ENCODE data around the gene RPL38.

The RPL38 gene

DNA sequence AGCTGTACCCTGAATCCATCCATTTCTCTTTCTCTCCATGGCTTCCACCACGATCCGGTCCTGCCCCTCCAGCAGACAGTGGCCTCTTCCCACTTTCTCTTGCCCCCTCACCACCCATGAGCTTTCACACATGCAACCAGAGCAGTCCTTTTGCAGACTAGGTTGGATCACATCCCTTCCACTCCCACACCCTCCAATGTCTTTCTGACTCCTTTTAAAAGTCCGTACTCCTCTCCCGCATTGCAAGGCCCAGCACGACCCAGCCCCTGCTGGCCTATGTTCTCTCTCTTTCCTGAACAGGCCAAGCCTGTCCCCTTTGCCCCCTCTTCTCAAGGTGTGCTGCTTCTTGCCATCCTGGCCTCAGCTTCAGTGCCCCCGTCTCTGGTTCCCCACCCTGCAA is 48.1 kb downstream of the RPL38 start:
- Histone ChIP-seq H3K27me3 (ENCODE audit: insufficient read depth, low read length, poor library complexity) (no peaks in the 10 kb centered on the region), H3K4me3 (ENCODE audit: low read depth in 1 of 2, low read length in 2 of 2) (no peak overlapping the region), H2AFZ (ENCODE audit: low read depth, low read length) (no peak overlapping the region), H4K20me1 (ENCODE audit: insufficient read depth, low read length) (no peaks in the 10 kb centered on the region), H3K79me2 (ENCODE audit: insufficient read depth, low read length) (no peaks in the 10 kb centered on the region), H3K36me3 (ENCODE audit: insufficient read depth, low read length) (no peaks in the 10 kb centered on the region), H3K4me1 (ENCODE audit: insufficient read depth, low read length) (no peaks in the 10 kb centered on the region), H3K9me3 (ENCODE audit: insufficient read depth, low read length, severe bottlenecking) (no peaks in the 10 kb centered on the region), H3K4me2 (ENCODE audit: insufficient read depth, low read length) (no peak overlapping the region), H3K27ac (ENCODE audit: low read length) (no peak overlapping the region), H3K9ac (ENCODE audit: low read depth, low read length) (no peak overlapping the region)
- no peak for ATAC-seq (ENCODE audit: insufficient read depth, low read depth)
- no peak for TF ChIP-seq EZH2 (IDR thresholded peaks at IDR 0.05; ENCODE audit: borderline replicate concordance, low read depth, low read length, severe bottlenecking)
- TF ChIP-seq, protein P1, sequence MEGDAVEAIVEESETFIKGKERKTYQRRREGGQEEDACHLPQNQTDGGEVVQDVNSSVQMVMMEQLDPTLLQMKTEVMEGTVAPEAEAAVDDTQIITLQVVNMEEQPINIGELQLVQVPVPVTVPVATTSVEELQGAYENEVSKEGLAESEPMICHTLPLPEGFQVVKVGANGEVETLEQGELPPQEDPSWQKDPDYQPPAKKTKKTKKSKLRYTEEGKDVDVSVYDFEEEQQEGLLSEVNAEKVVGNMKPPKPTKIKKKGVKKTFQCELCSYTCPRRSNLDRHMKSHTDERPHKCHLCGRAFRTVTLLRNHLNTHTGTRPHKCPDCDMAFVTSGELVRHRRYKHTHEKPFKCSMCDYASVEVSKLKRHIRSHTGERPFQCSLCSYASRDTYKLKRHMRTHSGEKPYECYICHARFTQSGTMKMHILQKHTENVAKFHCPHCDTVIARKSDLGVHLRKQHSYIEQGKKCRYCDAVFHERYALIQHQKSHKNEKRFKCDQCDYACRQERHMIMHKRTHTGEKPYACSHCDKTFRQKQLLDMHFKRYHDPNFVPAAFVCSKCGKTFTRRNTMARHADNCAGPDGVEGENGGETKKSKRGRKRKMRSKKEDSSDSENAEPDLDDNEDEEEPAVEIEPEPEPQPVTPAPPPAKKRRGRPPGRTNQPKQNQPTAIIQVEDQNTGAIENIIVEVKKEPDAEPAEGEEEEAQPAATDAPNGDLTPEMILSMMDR (IDR thresholded peaks at IDR 0.05; ENCODE audit: borderline replicate concordance, extremely low read depth, low read length, poor library complexity, severe bottlenecking) = no peak
- DNase-seq = no peak

DNA sequence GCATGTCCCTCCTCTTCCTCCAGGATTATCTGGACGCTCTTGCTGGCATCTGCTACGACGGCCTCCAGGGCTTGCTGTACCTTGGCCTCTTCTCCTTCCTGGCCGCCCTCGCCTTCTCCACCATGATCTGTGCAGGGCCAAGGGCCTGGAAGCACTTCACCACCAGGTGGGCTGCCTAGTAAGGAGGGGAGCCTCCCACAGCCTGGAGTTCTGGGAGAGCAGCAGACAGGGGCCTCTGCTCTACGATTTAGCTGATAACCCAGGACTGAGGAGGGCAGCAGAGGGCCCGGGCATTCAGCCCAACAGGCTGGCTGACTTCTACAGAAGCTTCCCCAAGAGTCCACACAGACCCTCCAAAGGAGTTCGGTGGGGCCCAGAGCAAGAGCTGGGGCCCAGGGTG is 48.7 kb downstream of the RPL38 start:
- H3K27me3 ChIP-seq (ENCODE audit: insufficient read depth, low read length, poor library complexity) = no peaks in the 10 kb centered on the region
- H3K27ac ChIP-seq (ENCODE audit: low read length) = no peak overlapping the region
- H3K4me3 ChIP-seq (ENCODE audit: low read depth in 1 of 2, low read length in 2 of 2) = no peak overlapping the region
- H3K4me2 ChIP-seq (ENCODE audit: insufficient read depth, low read length) = no peak overlapping the region
- no peaks in the 10 kb centered on the region for H3K9me3 ChIP-seq (ENCODE audit: insufficient read depth, low read length, severe bottlenecking)
- TF ChIP-seq, protein P1 (IDR thresholded peaks at IDR 0.05; ENCODE audit: borderline replicate concordance, extremely low read depth, low read length, poor library complexity, severe bottlenecking) = no peak
- no peak for TF ChIP-seq EZH2 (IDR thresholded peaks at IDR 0.05; ENCODE audit: borderline replicate concordance, low read depth, low read length, severe bottlenecking)
- no peak for ATAC-seq (ENCODE audit: insufficient read depth, low read depth)
- no peaks in the 10 kb centered on the region for H3K79me2 ChIP-seq (ENCODE audit: insufficient read depth, low read length)
- H3K4me1 ChIP-seq (ENCODE audit: insufficient read depth, low read length) = no peaks in the 10 kb centered on the region
- H3K36me3 ChIP-seq (ENCODE audit: insufficient read depth, low read length) = no peaks in the 10 kb centered on the region
- DNase-seq = no peak
- H2AFZ ChIP-seq (ENCODE audit: low read depth, low read length) = no peak overlapping the region
- no peak overlapping the region for H3K9ac ChIP-seq (ENCODE audit: low read depth, low read length)
- H4K20me1 ChIP-seq (ENCODE audit: insufficient read depth, low read length) = no peaks in the 10 kb centered on the region

DNA sequence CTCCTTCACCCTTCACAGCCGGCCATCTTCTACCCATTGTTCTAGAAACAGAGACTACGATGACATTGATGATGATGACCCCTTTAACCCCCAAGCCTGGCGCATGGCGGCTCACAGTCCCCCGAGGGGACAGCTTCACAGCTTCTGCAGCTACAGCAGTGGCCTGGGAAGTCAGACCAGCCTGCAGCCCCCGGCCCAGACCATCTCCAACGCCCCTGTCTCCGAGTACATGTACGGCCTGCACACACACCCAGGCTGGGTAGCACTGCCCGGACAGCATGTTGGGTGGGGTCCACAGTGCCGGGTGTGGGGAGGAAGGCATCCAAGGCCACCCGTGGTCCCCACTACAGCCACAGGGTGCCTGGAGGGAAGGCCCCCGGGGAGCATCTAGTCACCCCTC is 49.6 kb downstream of the RPL38 start:
- no peaks in the 10 kb centered on the region for H3K9me3 ChIP-seq (ENCODE audit: insufficient read depth, low read length, severe bottlenecking)
- H3K4me3 ChIP-seq (ENCODE audit: low read depth in 1 of 2, low read length in 2 of 2) = no peak overlapping the region
- H3K36me3 ChIP-seq (ENCODE audit: insufficient read depth, low read length) = no peaks in the 10 kb centered on the region
- no peak overlapping the region for H3K9ac ChIP-seq (ENCODE audit: low read depth, low read length)
- H3K79me2 ChIP-seq (ENCODE audit: insufficient read depth, low read length) = no peaks in the 10 kb centered on the region
- no peak overlapping the region for H2AFZ ChIP-seq (ENCODE audit: low read depth, low read length)
- TF ChIP-seq, protein P1 (IDR thresholded peaks at IDR 0.05; ENCODE audit: borderline replicate concordance, extremely low read depth, low read length, poor library complexity, severe bottlenecking) = no peak
- TF ChIP-seq EZH2 (IDR thresholded peaks at IDR 0.05; ENCODE audit: borderline replicate concordance, low read depth, low read length, severe bottlenecking) = no peak
- no peaks in the 10 kb centered on the region for H4K20me1 ChIP-seq (ENCODE audit: insufficient read depth, low read length)
- no peaks in the 10 kb centered on the region for H3K4me1 ChIP-seq (ENCODE audit: insufficient read depth, low read length)
- ATAC-seq (ENCODE audit: insufficient read depth, low read depth) (no peak), DNase-seq (no peak)
- no peak overlapping the region for H3K4me2 ChIP-seq (ENCODE audit: insufficient read depth, low read length)
- no peak overlapping the region for H3K27ac ChIP-seq (ENCODE audit: low read length)
- H3K27me3 ChIP-seq (ENCODE audit: insufficient read depth, low read length, poor library complexity) = no peaks in the 10 kb centered on the region

DNA sequence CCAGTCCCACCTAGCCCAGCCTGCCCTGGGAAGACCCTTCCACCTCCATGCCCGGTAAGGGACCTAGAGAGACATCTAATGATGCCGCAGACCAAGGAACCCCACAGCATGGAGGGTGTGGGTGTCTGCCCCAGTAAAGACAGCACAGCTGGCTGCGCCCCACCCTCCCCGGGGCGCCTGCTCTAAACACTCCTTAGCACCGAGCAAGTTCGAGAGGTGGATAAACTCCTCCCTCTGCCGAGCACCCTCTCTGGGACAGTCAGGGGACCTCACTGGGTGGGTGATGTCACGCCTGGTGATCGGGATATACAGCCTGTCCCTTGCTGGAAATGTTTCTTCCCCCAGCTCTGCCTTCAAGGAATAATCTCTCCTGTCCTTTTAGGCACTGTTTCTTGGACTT is 53.8 kb downstream of the RPL38 start:
- Histone ChIP-seq H2AFZ (ENCODE audit: low read depth, low read length) (no peak overlapping the region), H3K79me2 (ENCODE audit: insufficient read depth, low read length) (no peaks in the 10 kb centered on the region), H3K4me2 (ENCODE audit: insufficient read depth, low read length) (no peak overlapping the region), H3K36me3 (ENCODE audit: insufficient read depth, low read length) (no peaks in the 10 kb centered on the region), H3K4me1 (ENCODE audit: insufficient read depth, low read length) (no peaks in the 10 kb centered on the region), H3K27ac (ENCODE audit: low read length) (no peak overlapping the region), H3K27me3 (ENCODE audit: insufficient read depth, low read length, poor library complexity) (no peaks in the 10 kb centered on the region), H3K9ac (ENCODE audit: low read depth, low read length) (no peak overlapping the region), H3K4me3 (ENCODE audit: low read depth in 1 of 2, low read length in 2 of 2) (no peak overlapping the region), H3K9me3 (ENCODE audit: insufficient read depth, low read length, severe bottlenecking) (no peaks in the 10 kb centered on the region), H4K20me1 (ENCODE audit: insufficient read depth, low read length) (no peaks in the 10 kb centered on the region)
- DNase-seq (no peak), ATAC-seq (ENCODE audit: insufficient read depth, low read depth) (no peak)
- TF ChIP-seq, protein P1 (IDR thresholded peaks at IDR 0.05; ENCODE audit: borderline replicate concordance, extremely low read depth, low read length, poor library complexity, severe bottlenecking) = no peak
- TF ChIP-seq EZH2 (IDR thresholded peaks at IDR 0.05; ENCODE audit: borderline replicate concordance, low read depth, low read length, severe bottlenecking) = no peak
